GM12892 (cell line): ENCODE results near the gene CLEC16A.

ENCODE experiments used
- POLR2A ChIP-seq: IDR thresholded peaks from 2 replicates; pipeline ENCODE4 v1.6.1; 2011; ENCODE audit warnings: low read depth, low read length, control low read depth
- POLR2AphosphoS5 ChIP-seq: IDR thresholded peaks from 2 replicates; pipeline ENCODE4 v1.6.1; 2011; ENCODE audit warnings: low read depth, low read length, control low read depth

GRCh38 chr16:11127610-11128195 lies 183.3 kb downstream of the CLEC16A start:
- TF ChIP-seq POLR2A (no peak), POLR2AphosphoS5 (no peak)
